Measurements from ENCODE around the gene FBF1. TPM values are rescaled to one million over a fixed set of nuclear protein-coding genes. Genes with fewer than 3 reads are reported as not detected.
A peak's percentile ranks its signal among the peaks of the same experiment; 100 is the strongest.

The FBF1 gene
- polyA plus RNA-seq, 1 experiment = 2.5 TPM

GRCh38 chr17:75897160-75898019 is 43.5 kb downstream of the FBF1 start:
- Histone ChIP-seq H3K9me3 (ENCODE audit: control insufficient read depth, insufficient read depth, low read length) (no peaks in the 10 kb centered on the region; the same call in 1 of the 2 replicates), H3K4me3 (ENCODE audit: low read depth, low read length) (peak overlapping the region; percentile 53), H3K27me3 (ENCODE audit: control insufficient read depth, insufficient read depth, low read length) (no peaks in the 10 kb centered on the region), H3K27ac (ENCODE audit: low read depth, low read length) (peak overlapping the region; percentile 31)
- CTCF ChIA-PET = interaction anchor here (1.0 to 1.5 kb wide), 3 partner anchors 8 to 144 kb away, joined by 3 to 4 read pairs (median 4); no protein-coding TSS in a partner anchor
- POLR2A ChIA-PET = interaction anchor here (0.7 to 3.2 kb wide), 7 partner anchors 14 to 118 kb away, joined by 3 to 18 read pairs (median 5); partner anchors contain the start of genes UNK and WBP2
- TF ChIP-seq CTCF (IDR thresholded peaks at IDR 0.05; ENCODE audit: low read depth, low read length) = no peak
- DNase-seq (ENCODE audit: low read depth, low spot score) = no peak

- POLR2A ChIA-PET = interaction anchor here (0.6 to 3.2 kb wide), 11 partner anchors 9 to 494 kb away, joined by 3 to 18 read pairs (median 5); partner anchors contain the start of genes ACOX1, MRPL38, TEN1 and UNK
- H3K4me3 ChIP-seq (ENCODE audit: low read depth, low read length) = peak within 1 kb of the TSS; percentile 88
- H3K27me3 ChIP-seq (ENCODE audit: control insufficient read depth, insufficient read depth, low read length) = no peaks in the 10 kb centered on the region
- H3K9me3 ChIP-seq (ENCODE audit: control insufficient read depth, insufficient read depth, low read length) = no peaks in the 10 kb centered on the region; the same call in 1 of the 2 replicates
- no peak for TF ChIP-seq CTCF (IDR thresholded peaks at IDR 0.05; ENCODE audit: low read depth, low read length)
- peak within 1 kb of the TSS; percentile 31 for H3K27ac ChIP-seq (ENCODE audit: low read depth, low read length)
- no peak for DNase-seq (ENCODE audit: low read depth, low spot score)
- CTCF ChIA-PET = interaction anchor here (0.8 to 1.5 kb wide), 6 partner anchors 9 to 143 kb away, joined by 3 to 4 read pairs (median 3); no protein-coding TSS in a partner anchor
Measured at GRCh38 chr17:75896415-75897159, 44.3 kb downstream of the FBF1 start, which contains the start of gene TRIM65. Gene TRIM65 (minus strand): TSS chr17:75896951. CDS start chr17:75896937, 14 bp downstream.

- Histone ChIP-seq H3K9me3 (ENCODE audit: control insufficient read depth, insufficient read depth, low read length) (no peaks in the 10 kb centered on the region; the same call in 1 of the 2 replicates), H3K27ac (ENCODE audit: low read depth, low read length) (no peak overlapping the region), H3K27me3 (ENCODE audit: control insufficient read depth, insufficient read depth, low read length) (no peaks in the 10 kb centered on the region), H3K4me3 (ENCODE audit: low read depth, low read length) (peak overlapping the region; percentile 88)
- DNase-seq (ENCODE audit: low read depth, low spot score) = no peak
- TF ChIP-seq CTCF (IDR thresholded peaks at IDR 0.05; ENCODE audit: low read depth, low read length) = peak; percentile 36
- ChIA-PET POLR2A (interaction anchor here (0.6 to 3.2 kb wide), 8 partner anchors 10 to 495 kb away, joined by 5 to 18 read pairs (median 7); partner anchors contain the start of genes ACOX1, MRPL38, TEN1 and UNK), CTCF (interaction anchor here (0.8 to 1.5 kb wide), 4 partner anchors 8 to 20 kb away, joined by 3 to 6 read pairs (median 3); partner anchors contain the start of gene TRIM47)
Measured at GRCh38 chr17:75895370-75896155, 45.3 kb downstream of the FBF1 start.

- H3K27me3 ChIP-seq (ENCODE audit: control insufficient read depth, insufficient read depth, low read length) = no peaks in the 10 kb centered on the region
- TF ChIP-seq CTCF (IDR thresholded peaks at IDR 0.05; ENCODE audit: low read depth, low read length) = no peak
- no peak overlapping the region for H3K4me3 ChIP-seq (ENCODE audit: low read depth, low read length)
- POLR2A ChIA-PET = interaction anchor here (0.6 kb wide), 1 partner anchor 122 kb away, joined by 3 read pairs; no protein-coding TSS in a partner anchor
- CTCF ChIA-PET = no interaction called here
- H3K9me3 ChIP-seq (ENCODE audit: control insufficient read depth, insufficient read depth, low read length) = no peaks in the 10 kb centered on the region; the same call in 1 of the 2 replicates
- DNase-seq (ENCODE audit: low read depth, low spot score) = no peak
- no peak overlapping the region for H3K27ac ChIP-seq (ENCODE audit: low read depth, low read length)
Measured at GRCh38 chr17:75894049-75894733, 46.7 kb downstream of the FBF1 start.
